DMS153 (cell line): ENCODE results near the gene MICAL2.

Source experiments
- DNase-seq: peaks from one replicate; lab custom pipeline; 2025; lab: John Stamatoyannopoulos, UW

Gene MICAL2

DNA sequence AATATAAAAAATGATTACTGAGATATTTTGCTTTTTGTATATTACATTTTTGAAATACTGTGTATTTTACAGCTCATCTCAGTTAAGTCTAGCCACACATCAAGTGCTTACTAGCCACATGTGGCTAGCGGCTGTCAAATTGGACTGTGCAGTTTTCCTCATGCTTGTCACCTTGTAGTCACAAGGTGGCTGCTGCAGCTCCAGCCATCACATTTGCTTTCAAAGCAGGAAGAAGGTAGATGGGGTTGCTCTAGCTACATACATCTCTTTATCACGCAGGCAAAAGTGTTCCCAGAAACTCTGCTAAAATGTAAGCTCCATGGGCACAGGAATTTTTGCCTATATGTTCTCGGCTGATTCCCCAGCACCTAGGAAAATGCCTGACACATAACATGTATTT, 61.5 kb downstream of the MICAL2 start:
- DNase-seq: no peak

DNA sequence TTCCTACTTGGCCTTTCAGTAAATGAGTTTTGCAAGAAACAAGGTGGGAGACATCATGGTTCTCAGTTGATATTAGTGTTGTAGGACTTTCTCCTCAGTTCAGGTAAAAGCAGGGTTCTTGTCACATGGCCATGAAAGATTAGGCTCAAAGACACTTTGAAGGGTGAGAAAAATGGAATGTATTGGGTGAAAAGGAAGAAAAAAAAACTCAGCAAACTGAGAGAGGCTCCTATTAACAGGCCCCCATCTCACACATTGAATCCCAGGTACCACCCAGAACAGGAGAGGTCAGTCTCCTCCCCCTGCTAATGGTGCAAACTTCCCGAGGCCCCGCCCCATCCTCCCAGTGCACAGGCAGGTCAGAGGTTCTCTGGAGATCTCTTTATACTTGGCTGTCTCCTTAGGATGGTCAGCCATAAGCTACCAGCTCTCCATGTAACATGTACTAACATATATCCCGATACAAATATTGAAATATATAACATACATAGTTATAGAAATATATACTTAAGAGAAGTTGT, 62.2 kb downstream of the MICAL2 start:
- DNase-seq: no peak

- DNase-seq: no peak
These were observed 62.7 kb downstream of the MICAL2 start for GRCh38 chr11:12173111-12173510.

DNA sequence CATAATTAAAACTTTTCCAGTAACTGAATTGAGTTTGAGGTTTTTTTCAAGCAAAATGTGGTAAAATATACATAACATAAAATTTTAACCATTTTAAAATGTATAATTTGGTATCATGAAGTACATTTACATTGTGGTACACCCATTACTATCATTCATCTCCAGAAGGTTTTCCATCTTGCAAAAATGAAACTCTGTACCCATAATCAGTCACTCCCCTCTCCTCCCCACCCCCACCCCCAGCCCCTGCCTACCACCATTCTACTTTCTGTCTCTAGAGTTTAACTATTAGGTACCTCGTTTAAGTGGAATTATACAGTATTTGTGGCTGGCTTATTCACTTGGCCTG, 63.7 kb downstream of the MICAL2 start:
- no peak for DNase-seq

- no peak for DNase-seq
These were observed 64.2 kb downstream of the MICAL2 start for GRCh38 chr11:12174477-12175143.

DNA sequence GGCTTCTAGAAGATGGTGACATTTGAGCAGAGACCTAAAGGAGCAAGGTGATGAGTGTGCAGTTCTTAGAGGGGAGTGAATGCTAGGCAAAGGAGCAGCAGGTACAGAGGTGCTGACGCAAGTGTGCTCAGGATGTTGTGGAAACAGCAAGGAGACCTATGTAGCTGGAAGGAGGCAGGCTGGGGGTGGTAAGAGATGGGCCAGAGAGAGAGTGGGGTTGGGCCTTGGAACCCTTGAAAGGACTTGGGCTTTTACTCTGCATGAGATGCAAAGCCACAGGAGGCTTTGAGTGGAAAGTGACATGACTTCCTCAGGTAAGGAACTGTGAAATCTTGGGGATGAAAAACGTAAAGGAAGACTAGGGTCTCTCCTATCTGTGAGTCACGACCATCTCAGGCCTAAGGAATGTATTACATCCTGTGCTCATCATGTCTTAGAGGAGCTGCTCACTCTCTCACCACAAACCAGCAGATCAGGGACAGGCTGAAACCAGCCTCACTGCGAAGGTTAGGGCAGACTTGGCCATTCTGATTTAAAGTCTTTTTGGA, 65.4 kb downstream of the MICAL2 start:
- DNase-seq: no peak

DNA sequence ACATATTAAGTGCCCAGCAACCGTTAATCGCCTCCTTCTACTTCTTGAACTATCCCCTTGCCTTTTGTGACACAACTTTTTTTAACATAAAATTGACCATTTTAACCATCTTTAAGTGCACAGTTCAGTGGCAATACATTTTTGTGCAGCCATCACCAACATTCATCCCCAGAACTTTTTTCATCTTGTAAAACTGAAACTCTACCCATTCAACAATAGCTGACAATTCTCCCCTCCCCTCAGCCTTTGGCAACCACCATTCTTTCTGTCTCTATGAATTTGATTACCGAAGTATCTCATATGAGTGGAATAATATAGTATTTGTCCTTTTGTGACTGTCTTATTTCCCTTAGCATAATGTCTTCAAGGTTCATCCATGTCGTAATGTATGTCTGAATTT, 66.0 kb downstream of the MICAL2 start:
- no peak for DNase-seq

- no peak for DNase-seq
These were observed 67.4 kb downstream of the MICAL2 start for GRCh38 chr11:12177739-12178338.

DNA sequence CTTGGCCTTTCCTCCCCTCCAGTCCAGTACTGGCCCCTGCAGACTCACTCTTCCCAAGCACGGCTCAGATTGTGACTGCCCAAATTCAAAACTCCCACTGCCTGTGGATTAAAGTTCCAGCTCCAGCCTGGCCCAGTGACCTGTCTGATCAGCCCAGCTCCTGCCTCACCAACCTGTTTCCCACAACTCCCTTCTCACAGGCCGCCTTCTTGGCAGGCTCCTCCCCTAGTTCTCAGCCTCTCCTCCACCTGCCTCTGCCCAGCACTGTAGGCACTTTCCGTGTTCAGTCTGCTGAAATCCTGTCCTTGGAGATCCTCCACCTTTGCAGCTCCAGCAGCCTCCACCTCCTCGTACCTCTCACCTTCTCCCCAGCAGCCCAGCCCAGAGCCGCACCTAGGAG, 68.6 kb downstream of the MICAL2 start:
- DNase-seq: peak; percentile 17

- peak; percentile 64 for DNase-seq
These were observed 69.1 kb downstream of the MICAL2 start for GRCh38 chr11:12179531-12179930.

- no peak for DNase-seq
These were observed 70.1 kb downstream of the MICAL2 start for GRCh38 chr11:12180257-12181205.

- no peak for DNase-seq
These were observed 71.9 kb downstream of the MICAL2 start for GRCh38 chr11:12182302-12182675.

- DNase-seq: peak; percentile 51
These were observed 72.5 kb downstream of the MICAL2 start for GRCh38 chr11:12182676-12183541.

- no peak for DNase-seq
These were observed 73.6 kb downstream of the MICAL2 start for GRCh38 chr11:12183827-12184620.

GRCh38 chr11:12184699-12185098, 74.3 kb downstream of the MICAL2 start:
- no peak for DNase-seq

DNA sequence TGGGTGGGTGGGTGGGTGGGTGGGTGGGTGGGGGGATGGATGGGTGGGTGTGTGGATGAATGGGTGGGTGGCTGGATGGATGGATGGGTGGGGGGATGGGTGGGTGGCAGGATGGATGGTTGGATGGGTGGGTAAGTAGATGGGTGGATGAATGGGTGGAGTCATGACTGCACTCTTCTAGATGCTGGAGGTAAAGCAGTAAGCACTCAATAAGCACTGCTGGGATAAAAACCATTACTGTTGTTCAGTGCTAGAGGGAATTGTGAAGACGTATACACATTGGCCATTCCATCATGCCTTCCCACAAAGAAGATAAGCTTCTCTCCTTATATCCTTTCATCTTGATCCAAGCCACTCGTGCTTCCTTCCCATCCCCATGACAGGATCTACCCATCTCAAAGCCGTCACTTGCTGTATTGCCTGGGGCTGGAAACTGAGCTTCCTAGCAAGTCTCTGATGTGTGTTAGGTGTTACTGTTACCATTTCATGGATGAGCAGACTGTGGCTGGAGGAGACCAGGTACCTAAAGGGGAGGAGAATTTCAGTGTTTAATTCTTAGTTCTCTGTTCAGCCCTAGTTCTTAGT, 74.8 kb downstream of the MICAL2 start:
- DNase-seq: no peak

- peak; percentile 51 for DNase-seq
These were observed 75.5 kb downstream of the MICAL2 start for GRCh38 chr11:12185914-12186313.

DNA sequence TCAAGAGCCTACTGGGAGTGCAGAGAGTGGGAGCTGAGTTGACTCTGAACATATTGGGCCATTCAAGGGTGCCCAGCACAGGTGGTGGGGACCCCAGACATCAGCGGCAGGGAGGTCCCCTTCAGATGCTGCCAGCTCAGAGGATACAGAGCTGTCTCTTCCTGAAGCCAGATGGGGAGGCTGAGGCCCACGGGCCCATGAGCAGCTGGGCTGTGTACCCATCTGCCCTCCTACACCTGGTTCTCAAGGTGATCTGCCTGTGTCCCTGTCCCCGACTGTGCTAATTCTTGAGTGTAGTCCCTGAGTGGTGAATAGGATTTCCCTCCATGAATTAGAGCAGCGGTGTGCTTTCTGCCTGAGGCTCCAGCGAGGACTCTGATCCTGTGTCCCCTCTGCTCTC, 76.3 kb downstream of the MICAL2 start:
- DNase-seq: no peak

DNA sequence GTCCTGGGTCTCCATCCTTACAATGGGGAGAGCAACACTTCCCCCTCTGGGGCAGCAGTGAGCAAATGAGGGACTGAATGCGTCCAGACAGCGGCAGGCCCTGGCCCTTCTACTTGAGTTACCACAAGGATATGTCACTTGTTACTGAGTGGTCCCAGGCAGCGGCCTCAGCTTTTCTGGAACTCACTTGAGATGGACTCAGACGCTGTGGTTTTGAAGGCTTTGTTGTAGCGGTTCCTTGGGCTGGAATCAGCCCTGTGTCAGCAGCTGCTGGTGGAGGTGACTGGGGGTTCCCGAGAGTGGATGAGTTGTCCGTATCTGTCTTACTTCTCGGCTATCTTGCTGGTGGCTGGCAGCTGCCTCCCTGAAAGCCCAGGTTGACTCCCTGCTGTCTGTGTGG, 77.0 kb downstream of the MICAL2 start:
- no peak for DNase-seq

DNA sequence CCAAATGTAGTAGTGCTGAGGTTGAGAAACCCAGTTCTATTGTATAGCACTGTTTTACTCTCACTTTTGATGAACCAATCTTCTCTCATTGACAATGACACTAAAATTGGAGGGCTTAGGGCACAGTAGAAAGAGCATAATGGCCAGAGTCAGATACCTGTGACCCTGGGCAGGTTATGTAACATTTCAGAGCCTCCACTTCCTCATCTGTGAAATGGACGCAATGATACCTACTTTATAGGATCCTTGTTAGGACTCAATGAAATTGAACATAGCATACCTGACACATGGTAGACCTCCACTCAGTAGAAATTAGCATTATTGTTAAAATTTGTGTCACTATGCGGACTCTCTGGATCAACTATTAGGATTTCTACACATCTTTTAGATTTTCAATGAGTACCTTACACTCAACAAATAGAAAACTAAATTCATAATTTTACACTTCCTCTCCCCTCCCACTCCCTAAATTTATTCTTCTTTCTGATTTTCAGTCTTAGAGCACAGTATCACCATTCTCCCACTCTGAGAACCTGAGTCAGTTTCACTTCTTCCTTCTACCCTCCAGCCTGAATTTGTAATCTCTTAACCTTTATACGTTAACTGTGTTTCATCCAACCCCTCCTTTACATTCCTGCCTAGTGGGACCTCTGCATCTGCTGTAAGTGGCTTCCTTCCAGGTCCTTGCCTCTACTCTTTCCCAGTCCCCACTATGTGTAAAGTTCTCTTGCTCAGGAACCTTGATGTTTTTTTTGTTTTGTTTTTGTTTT, 78.3 kb downstream of the MICAL2 start:
- DNase-seq: no peak
